DMS53 (cell line): ENCODE measurements around the gene ANKRD23.

Source experiments
- DNase-seq: peaks from one replicate; lab custom pipeline; 2025; lab: John Stamatoyannopoulos, UW

ANKRD23 gene

GRCh38 chr2:96877042-96877451 lies 33.2 kb upstream of the ANKRD23 start:
- no peak for DNase-seq

GRCh38 chr2:96876269-96877041 lies 32.6 kb upstream of the ANKRD23 start:
- DNase-seq = no peak

- DNase-seq = no peak
These were observed 31.9 kb upstream of the ANKRD23 start for GRCh38 chr2:96875498-96876268.

- DNase-seq = peak; percentile 49
These were observed 30.5 kb upstream of the ANKRD23 start for GRCh38 chr2:96874198-96874831.

DNA sequence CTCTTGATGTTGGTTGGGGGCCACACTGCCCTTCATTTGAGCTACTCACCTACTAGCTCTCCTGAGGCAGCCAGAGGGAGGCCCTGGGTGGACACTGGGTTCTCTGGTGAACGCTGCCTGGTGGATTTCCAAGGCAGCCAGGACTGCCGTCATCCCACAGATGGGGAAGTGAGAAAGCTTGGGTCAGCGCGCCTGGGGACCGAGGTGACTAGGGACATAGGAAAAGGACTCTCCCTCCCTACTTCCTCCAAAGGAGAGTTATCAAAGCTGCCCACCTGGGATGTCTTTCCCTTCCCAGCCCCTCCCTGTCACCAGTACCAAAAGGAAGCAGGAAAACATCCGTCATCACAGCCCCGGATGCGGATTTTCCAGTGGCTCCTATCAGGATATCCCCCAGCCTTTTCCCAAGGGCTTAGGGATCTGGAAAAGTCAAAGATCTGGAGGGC lies 29.9 kb upstream of the ANKRD23 start:
- DNase-seq = no peak

DNA sequence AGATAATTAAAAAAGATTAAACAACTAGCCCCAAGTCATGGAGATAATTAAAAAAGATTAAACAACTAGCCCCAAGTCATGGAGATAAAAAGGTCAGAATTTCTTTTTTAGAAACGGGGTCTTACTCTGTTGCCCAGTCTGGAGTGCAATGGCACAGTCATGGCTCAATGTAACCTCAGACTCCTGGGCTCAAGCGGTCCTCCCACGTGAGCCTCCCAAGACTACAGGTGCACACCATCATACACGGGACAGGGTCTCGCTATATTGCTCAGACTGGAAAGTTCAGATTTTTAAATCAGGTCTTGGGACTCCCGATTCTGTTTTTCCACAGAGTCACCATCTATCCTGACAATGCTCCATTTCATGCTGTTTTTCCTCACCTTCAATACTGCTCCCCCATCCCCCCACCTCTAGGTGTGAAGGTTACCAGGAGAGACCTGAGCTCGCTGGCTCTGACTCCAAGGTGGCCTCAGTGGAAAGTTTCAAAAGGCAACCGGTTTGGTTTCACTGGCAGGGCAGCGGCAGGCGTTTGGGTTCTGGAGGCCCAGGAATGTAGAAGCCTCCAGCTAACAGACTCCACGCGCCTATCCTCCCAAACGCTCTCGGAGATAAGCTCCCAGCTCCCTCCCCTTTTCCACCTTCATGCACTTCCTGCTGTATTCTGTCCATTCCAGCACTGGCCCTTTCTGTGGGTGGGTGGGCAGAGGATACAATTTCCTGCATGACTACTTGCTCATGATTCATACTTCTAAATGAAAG lies 28.9 kb upstream of the ANKRD23 start:
- peak; percentile 61 for DNase-seq

DNA sequence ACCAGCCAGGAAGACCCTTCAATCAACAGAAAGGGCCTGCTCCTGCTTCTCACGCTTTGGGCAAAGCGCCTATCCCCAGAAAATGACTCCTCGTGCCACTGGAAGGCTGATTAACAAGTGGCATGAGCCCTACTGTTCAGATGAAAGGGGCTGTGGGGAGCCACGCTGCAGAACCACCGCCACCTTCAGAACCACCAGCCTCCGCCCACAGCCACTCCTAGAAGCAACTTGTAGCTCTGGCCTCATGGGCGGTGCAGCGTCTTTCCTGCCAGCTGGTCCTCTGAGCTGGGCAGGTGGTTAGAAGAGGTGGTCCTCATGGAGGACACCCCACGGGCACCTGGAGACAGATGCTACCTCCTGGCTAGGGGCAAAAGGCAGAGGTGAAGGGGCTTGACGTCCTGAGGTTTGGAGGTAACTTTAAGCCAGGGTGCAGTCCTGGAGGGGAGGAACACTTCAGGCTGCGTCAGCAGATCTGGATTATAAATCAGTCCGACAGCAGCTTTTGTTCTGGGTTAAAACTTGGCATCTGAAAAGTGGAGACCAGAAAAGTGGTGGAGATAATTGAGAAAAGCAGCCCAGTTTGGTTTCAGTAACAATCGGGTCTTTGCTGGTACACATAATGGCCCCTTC lies 26.9 kb upstream of the ANKRD23 start:
- DNase-seq = peak; percentile 71

- peak; percentile 88 for DNase-seq
These were observed 26.2 kb upstream of the ANKRD23 start, which contains the start of gene SEMA4C for GRCh38 chr2:96869822-96870625. SEMA4C (minus strand) TSS chr2:96870080; CDS start chr2:96867886, 2,194 bp downstream.

- peak; percentile 77 for DNase-seq
These were observed 25.5 kb upstream of the ANKRD23 start for GRCh38 chr2:96869281-96869821.

- peak; percentile 92 for DNase-seq
These were observed 24.9 kb upstream of the ANKRD23 start for GRCh38 chr2:96868555-96869280.

- no peak for DNase-seq
These were observed 24.1 kb upstream of the ANKRD23 start for GRCh38 chr2:96867756-96868554.

- DNase-seq = no peak
These were observed 23.4 kb upstream of the ANKRD23 start for GRCh38 chr2:96866986-96867755.

GRCh38 chr2:96866586-96866985 lies 22.8 kb upstream of the ANKRD23 start:
- DNase-seq = no peak

GRCh38 chr2:96866149-96866548 lies 22.3 kb upstream of the ANKRD23 start:
- DNase-seq = no peak

GRCh38 chr2:96865654-96866053 lies 21.8 kb upstream of the ANKRD23 start:
- DNase-seq = no peak

DNA sequence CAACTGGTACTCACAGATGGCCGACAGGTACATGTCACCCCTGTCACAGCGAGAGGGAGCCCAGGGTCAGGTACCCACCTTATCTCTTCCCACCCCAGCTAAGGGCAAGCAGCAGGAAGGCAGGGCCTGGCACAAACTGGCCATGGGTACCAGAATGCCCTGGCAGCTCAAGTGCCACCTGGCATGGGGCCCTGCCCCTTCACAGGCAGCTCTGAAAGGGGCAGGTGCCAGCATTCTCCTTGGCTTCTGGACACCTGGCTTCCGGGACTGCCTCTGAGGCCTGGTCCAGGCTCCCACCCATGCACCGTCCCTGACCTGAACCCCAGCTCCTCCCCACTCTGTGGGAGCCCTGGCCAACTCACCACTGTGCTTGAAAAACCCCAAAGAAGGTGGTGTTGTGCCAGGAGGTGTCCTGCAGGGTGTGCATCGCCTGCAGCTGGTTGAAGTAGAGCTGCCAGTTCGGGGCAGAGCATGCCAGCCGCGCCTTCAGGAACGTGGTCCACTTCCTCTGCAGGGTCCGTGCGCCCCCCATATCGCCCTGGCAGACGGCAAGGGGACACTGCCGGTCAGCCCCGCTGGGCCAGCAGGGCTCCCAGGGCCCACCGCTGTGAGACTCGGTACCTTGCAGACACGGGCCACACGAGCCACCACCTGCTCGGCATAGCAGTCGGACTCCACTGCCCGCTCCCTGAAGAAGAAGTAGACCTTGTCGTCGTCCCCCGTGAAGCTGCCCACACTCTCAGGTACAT lies 20.7 kb upstream of the ANKRD23 start:
- peak; percentile 50 for DNase-seq
